GM19455 (cell line): Measurements from ENCODE around the gene APIP.

Experiments
- ATAC-seq: cut with Tn5 transposase; IDR thresholded peaks from one replicate; pipeline ENCODE4 v1.9.1; 2021; ENCODE audit not compliant: unreplicated experiment

APIP gene

GRCh38 chr11:34916015-34916842 lies at the start of gene APIP, which contains the start of gene PDHX:
APIP (minus strand) TSS chr11:34916379; CDS start chr11:34916284, 95 bp downstream.
PDHX (plus strand) TSS chr11:34916618; CDS start chr11:34916656, 38 bp downstream.
- peak; percentile 89 for ATAC-seq

GRCh38 chr11:34964610-34965331 lies 48.6 kb upstream of the APIP start:
- ATAC-seq, result no peak

GRCh38 chr11:34963351-34963750 lies 47.2 kb upstream of the APIP start:
- no peak for ATAC-seq

GRCh38 chr11:34962034-34962433 lies 45.9 kb upstream of the APIP start:
- ATAC-seq, result no peak

GRCh38 chr11:34960277-34960676 lies 44.1 kb upstream of the APIP start:
- ATAC-seq, result no peak

GRCh38 chr11:34959770-34960169 lies 43.6 kb upstream of the APIP start:
- no peak for ATAC-seq

- no peak for ATAC-seq
Observed at GRCh38 chr11:34957606-34958005, 41.4 kb upstream of the APIP start.

- no peak for ATAC-seq
Observed at GRCh38 chr11:34957206-34957605, 41.0 kb upstream of the APIP start.

GRCh38 chr11:34953955-34954354 lies 37.8 kb upstream of the APIP start:
- ATAC-seq, result no peak

- ATAC-seq, result no peak
Observed at GRCh38 chr11:34948696-34949095, 32.5 kb upstream of the APIP start.

- no peak for ATAC-seq
Observed at GRCh38 chr11:34944692-34945091, 28.5 kb upstream of the APIP start.

GRCh38 chr11:34941688-34942087 lies 25.5 kb upstream of the APIP start:
- ATAC-seq, result no peak

- no peak for ATAC-seq
Observed at GRCh38 chr11:34940026-34940677, 24.0 kb upstream of the APIP start.

- ATAC-seq, result no peak
Observed at GRCh38 chr11:34938611-34939010, 22.4 kb upstream of the APIP start.

- ATAC-seq, result no peak
Observed at GRCh38 chr11:34936945-34937629, 20.9 kb upstream of the APIP start.

- no peak for ATAC-seq
Observed at GRCh38 chr11:34929794-34930763, 13.9 kb upstream of the APIP start.

GRCh38 chr11:34928960-34929680 lies 12.9 kb upstream of the APIP start:
- ATAC-seq, result no peak

- no peak for ATAC-seq
Observed at GRCh38 chr11:34928268-34928959, 12.2 kb upstream of the APIP start.

GRCh38 chr11:34926831-34927132 lies 10.6 kb upstream of the APIP start:
- ATAC-seq, result no peak
